Measurements from ENCODE around the gene CALU.

CALU gene

GRCh38 chr7:128755075-128755818, 16.1 kb downstream of the CALU start:
- DNase-seq, result no peak

- no peak for DNase-seq
Observed at GRCh38 chr7:128755819-128756476, 16.8 kb downstream of the CALU start.

- no peak for DNase-seq
Observed at GRCh38 chr7:128757203-128757602, 18.0 kb downstream of the CALU start.

- no peak for DNase-seq
Observed at GRCh38 chr7:128758553-128758952, 19.4 kb downstream of the CALU start.

GRCh38 chr7:128759242-128759641, 20.1 kb downstream of the CALU start:
- no peak for DNase-seq

GRCh38 chr7:128763541-128763940, 24.4 kb downstream of the CALU start:
- DNase-seq, result no peak

GRCh38 chr7:128767475-128768110, 28.4 kb downstream of the CALU start:
- no peak for DNase-seq

- DNase-seq, result no peak
Observed at GRCh38 chr7:128770233-128770632, 31.1 kb downstream of the CALU start.

GRCh38 chr7:128773604-128774003, 34.4 kb downstream of the CALU start:
- DNase-seq, result no peak

- no peak for DNase-seq
Observed at GRCh38 chr7:128774029-128774689, 35.0 kb downstream of the CALU start.

- no peak for DNase-seq
Observed at GRCh38 chr7:128774921-128775320, 35.8 kb downstream of the CALU start.

- DNase-seq, result no peak
Observed at GRCh38 chr7:128775744-128776474, 36.8 kb downstream of the CALU start, which contains the start of gene OPN1SW. OPN1SW (minus strand) TSS chr7:128775794; CDS start chr7:128775781, 13 bp downstream.

GRCh38 chr7:128777156-128778123, 38.3 kb downstream of the CALU start:
- DNase-seq, result no peak

- no peak for DNase-seq
Observed at GRCh38 chr7:128778946-128779345, 39.8 kb downstream of the CALU start.

GRCh38 chr7:128781126-128781525, 42.0 kb downstream of the CALU start:
- DNase-seq, result no peak

GRCh38 chr7:128781851-128782250, 42.7 kb downstream of the CALU start:
- no peak for DNase-seq

GRCh38 chr7:128783143-128783861, 44.1 kb downstream of the CALU start:
- no peak for DNase-seq

GRCh38 chr7:128785738-128786137, 46.6 kb downstream of the CALU start:
- DNase-seq, result no peak

- no peak for DNase-seq
Observed at GRCh38 chr7:128788446-128789412, 49.6 kb downstream of the CALU start.
